ENCODE results near the gene SNTA1.
"Not testable (repeated sequence)": the region's sequence is repeated elsewhere in the genome, so short reads cannot be mapped to it uniquely, and the experiment has no call there.

The SNTA1 gene

GRCh38 chr20:33437141-33437911, 6.2 kb downstream of the SNTA1 start:
- H3K4me3 ChIP-seq (ENCODE audit: low read depth, low read length) = no peak overlapping the region
- peak; percentile 59 for DNase-seq (ENCODE audit: low read depth, low spot score)
- no peak for TF ChIP-seq CTCF (IDR thresholded peaks at IDR 0.05; ENCODE audit: low read depth, low read length)
- in situ Hi-C loops (cut with HindIII; ENCODE audit: low sequenced_read_pairs) = no loop called here

- DNase-seq (ENCODE audit: low read depth, low spot score) = no peak
- no peak overlapping the region for H3K4me3 ChIP-seq (ENCODE audit: low read depth, low read length)
- in situ Hi-C loops (cut with HindIII; ENCODE audit: low sequenced_read_pairs) = no loop called here
- TF ChIP-seq CTCF (IDR thresholded peaks at IDR 0.05; ENCODE audit: low read depth, low read length) = no peak
Observed at GRCh38 chr20:33434434-33434833, 9.1 kb downstream of the SNTA1 start.

- TF ChIP-seq CTCF (IDR thresholded peaks at IDR 0.05; ENCODE audit: low read depth, low read length) = no peak
- in situ Hi-C loops (cut with HindIII; ENCODE audit: low sequenced_read_pairs) = no loop called here
- no peak overlapping the region for H3K4me3 ChIP-seq (ENCODE audit: low read depth, low read length)
- no peak for DNase-seq (ENCODE audit: low read depth, low spot score)
Observed at GRCh38 chr20:33433465-33434234, 9.9 kb downstream of the SNTA1 start.

- no peak for DNase-seq (ENCODE audit: low read depth, low spot score)
- TF ChIP-seq CTCF (IDR thresholded peaks at IDR 0.05; ENCODE audit: low read depth, low read length) = no peak
- in situ Hi-C loops (cut with HindIII; ENCODE audit: low sequenced_read_pairs) = no loop called here
- H3K4me3 ChIP-seq (ENCODE audit: low read depth, low read length) = no peak overlapping the region
Observed at GRCh38 chr20:33431797-33432381, 11.7 kb downstream of the SNTA1 start.

- DNase-seq (ENCODE audit: low read depth, low spot score); H3K4me3 ChIP-seq (ENCODE audit: low read depth, low read length); in situ Hi-C loops (cut with HindIII; ENCODE audit: low sequenced_read_pairs): not testable (repeated sequence)
Observed at GRCh38 chr20:33423875-33424274, 19.7 kb downstream of the SNTA1 start.

GRCh38 chr20:33423141-33423834, 20.3 kb downstream of the SNTA1 start:
- H3K4me3 ChIP-seq (ENCODE audit: low read depth, low read length) = no peak overlapping the region
- in situ Hi-C loops (cut with HindIII; ENCODE audit: low sequenced_read_pairs) = no loop called here
- DNase-seq (ENCODE audit: low read depth, low spot score) = peak; percentile 62
- no peak for TF ChIP-seq CTCF (IDR thresholded peaks at IDR 0.05; ENCODE audit: low read depth, low read length)

Measured in astrocyte of the spinal cord (primary cell).